ENCODE data around the gene SPAG17.

The SPAG17 gene

GRCh38 chr1:117933769-117934168 lies 251.3 kb downstream of the SPAG17 start:
- H3K27ac ChIP-seq (ENCODE audit: extremely low read depth, low read depth, low read length): no peak overlapping the region
- peaks cover 7% of the 10 kb centered on the region; the same call in 1 of the 2 replicates for H3K4me1 ChIP-seq (ENCODE audit: control insufficient read depth, insufficient read depth, low read length)
- TF ChIP-seq ZNF221 (tag by site-specific recombination; IDR thresholded peaks at IDR 0.05; ENCODE audit: borderline replicate concordance): no peak
- TF ChIP-seq ZNF140 (tag by site-specific recombination; IDR thresholded peaks at IDR 0.05): no peak
- no peak for TF ChIP-seq ZNF791 (tag by site-specific recombination; IDR thresholded peaks at IDR 0.05)
- TF ChIP-seq ZBTB17 (tag by site-specific recombination; IDR thresholded peaks at IDR 0.05): no peak
- TF ChIP-seq ZNF404 (tag by site-specific recombination; IDR thresholded peaks at IDR 0.05): no peak
- TF ChIP-seq EGR2 (tag by site-specific recombination; IDR thresholded peaks at IDR 0.05; ENCODE audit: low read depth): no peak
- TF ChIP-seq ZNF26 (tag by site-specific recombination; IDR thresholded peaks at IDR 0.05): no peak
- H3K9me3 ChIP-seq (ENCODE audit: control insufficient read depth, insufficient read depth, low read depth, low read length): no peaks in the 10 kb centered on the region
- CTCF ChIA-PET: no interaction called here
- POLR2A ChIA-PET: no interaction called here
- H3K4me3 ChIP-seq (ENCODE audit: low read depth, low read length): no peak overlapping the region
- H3K36me3 ChIP-seq (ENCODE audit: control insufficient read depth in 2 of 2, insufficient read depth in 1 of 2, low read length in 2 of 2): peaks cover 20 to 50% of the 10 kb centered on the region in 2 experiments; a peak in 2 of 3 replicates

GRCh38 chr1:117932576-117932975 lies 252.5 kb downstream of the SPAG17 start:
- CTCF ChIA-PET: no interaction called here
- Histone ChIP-seq H3K36me3 (ENCODE audit: control insufficient read depth in 2 of 2, insufficient read depth in 1 of 2, low read length in 2 of 2) (peaks cover 17 to 38% of the 10 kb centered on the region in 2 experiments; a peak in 2 of 3 replicates), H3K4me3 (ENCODE audit: low read depth, low read length) (no peak overlapping the region), H3K27ac (ENCODE audit: extremely low read depth, low read depth, low read length) (no peak overlapping the region), H3K4me1 (ENCODE audit: control insufficient read depth, insufficient read depth, low read length) (peaks cover 7% of the 10 kb centered on the region; the same call in 1 of the 2 replicates), H3K9me3 (ENCODE audit: control insufficient read depth, insufficient read depth, low read depth, low read length) (no peaks in the 10 kb centered on the region)
- no peak for TF ChIP-seq ZBTB1 (tag by site-specific recombination; IDR thresholded peaks at IDR 0.05)
- peak; percentile 69 for TF ChIP-seq SCRT2 (tag by site-specific recombination; IDR thresholded peaks at IDR 0.05)
- TF ChIP-seq SCRT1 (tag by site-specific recombination; IDR thresholded peaks at IDR 0.05; ENCODE audit: borderline replicate concordance): 0 out of 2 replicates have a peak, but pooled peaks have one; percentile 44
- TF ChIP-seq ZNF23 (tag by site-specific recombination; IDR thresholded peaks at IDR 0.05; ENCODE audit: borderline replicate concordance): no peak
- POLR2A ChIA-PET: no interaction called here

GRCh38 chr1:117930484-117930883 lies 254.5 kb downstream of the SPAG17 start:
- Histone ChIP-seq H3K4me1 (ENCODE audit: control insufficient read depth, insufficient read depth, low read length) (peaks cover 7% of the 10 kb centered on the region; the same call in 1 of the 2 replicates), H3K4me3 (ENCODE audit: low read depth, low read length) (peak overlapping the region; percentile 92), H3K9me3 (ENCODE audit: control insufficient read depth, insufficient read depth, low read depth, low read length) (no peaks in the 10 kb centered on the region), H3K27ac (ENCODE audit: extremely low read depth, low read depth, low read length) (no peak overlapping the region), H3K36me3 (ENCODE audit: control insufficient read depth in 2 of 2, insufficient read depth in 1 of 2, low read length in 2 of 2) (peaks cover 8 to 24% of the 10 kb centered on the region in 2 experiments; a peak in 2 of 3 replicates)
- POLR2A ChIA-PET: no interaction called here
- CTCF ChIA-PET: interaction anchor here (0.9 kb wide), 1 partner anchor 174 kb away, joined by 3 read pairs; no protein-coding TSS in a partner anchor
- peak; percentile 91 for TF ChIP-seq PRDM1 (tag by site-specific recombination; IDR thresholded peaks at IDR 0.05)
- no peak for TF ChIP-seq ZNF555 (tag by site-specific recombination; conservative IDR thresholded peaks at IDR 0.05)
- TF ChIP-seq PBX3 (CRISPR knock-in tag; IDR thresholded peaks at IDR 0.05): no peak
- peak; percentile 48; the same call in 1 of the 2 replicates for TF ChIP-seq MYNN (tag by site-specific recombination; IDR thresholded peaks at IDR 0.05; ENCODE audit: borderline replicate concordance)
- no peak for TF ChIP-seq HOXD13 (CRISPR knock-in tag; IDR thresholded peaks at IDR 0.05; ENCODE audit: borderline replicate concordance)
- no peak for TF ChIP-seq ZSCAN4 (tag by site-specific recombination; IDR thresholded peaks at IDR 0.05)
- TF ChIP-seq ZNF26 (tag by site-specific recombination; IDR thresholded peaks at IDR 0.05): no peak
- TF ChIP-seq ZNF354C (tag by site-specific recombination; IDR thresholded peaks at IDR 0.05; ENCODE audit: borderline replicate concordance, low read depth): no peak
- TF ChIP-seq REPIN1 (tag by site-specific recombination; IDR thresholded peaks at IDR 0.05; ENCODE audit: low read depth): no peak
- TF ChIP-seq ZNF175 (tag by site-specific recombination; IDR thresholded peaks at IDR 0.05): no peak
- peak; percentile 78 for TF ChIP-seq GFI1B (tag by site-specific recombination; IDR thresholded peaks at IDR 0.05)
- 0 out of 2 replicates have a peak, but pooled peaks have one; percentile 7 for TF ChIP-seq ZNF366 (tag by site-specific recombination; conservative IDR thresholded peaks at IDR 0.05)
- 0 out of 2 replicates have a peak, but pooled peaks have one; percentile 16 for TF ChIP-seq ZNF660 (tag by site-specific recombination; IDR thresholded peaks at IDR 0.05)
- TF ChIP-seq ZNF2 (tag by site-specific recombination; IDR thresholded peaks at IDR 0.05): no peak
- TF ChIP-seq ZNF571 (tag by site-specific recombination; IDR thresholded peaks at IDR 0.05): no peak
